Ovary (tissue), 3 donors: ENCODE data around the gene ODAPH.

Source experiments
- POLR2A ChIP-seq: fragments of 450-650 bp; IDR thresholded peaks from one replicate; pipeline ENCODE4 v1.6.1; 2017; ENCODE audit warnings: antibody characterized with exemption, mild to moderate bottlenecking, moderate library complexity
- TF ChIP-seq, protein P1 (sequence below), 3 donors: fragments of 450-650 bp in 2 of 3; fragments of 200-600 bp in 1 of 3; IDR thresholded peaks; one replicate each; pipeline versions ENCODE4 v1.5.1 to v1.8.0; 2016 to 2022; ENCODE audit warnings: antibody characterized with exemption in 3 of 3, mild to moderate bottlenecking in 1 of 3
- donor health status: DM: no; HTN: no; CAD: no.

DNA sequence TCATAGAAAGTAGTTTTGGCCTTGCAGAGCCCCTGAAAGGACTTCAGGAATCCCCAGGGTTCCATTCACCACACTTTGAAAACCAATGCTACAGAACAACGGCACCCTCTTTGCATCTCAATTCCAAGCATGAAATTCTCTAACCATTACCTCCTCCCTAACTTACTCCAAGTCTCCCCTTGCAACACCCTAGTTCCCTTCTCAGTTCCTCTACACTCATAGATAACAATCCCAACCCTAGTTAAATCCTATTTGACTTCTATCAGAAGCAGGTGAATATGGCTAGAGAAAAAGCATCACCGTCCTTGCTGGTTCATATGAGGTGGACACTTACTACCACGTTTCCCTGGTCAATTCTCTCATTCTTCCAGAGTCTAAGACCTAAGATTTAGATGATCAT is 44.0 kb upstream of the ODAPH start:
- TF ChIP-seq, protein P1, sequence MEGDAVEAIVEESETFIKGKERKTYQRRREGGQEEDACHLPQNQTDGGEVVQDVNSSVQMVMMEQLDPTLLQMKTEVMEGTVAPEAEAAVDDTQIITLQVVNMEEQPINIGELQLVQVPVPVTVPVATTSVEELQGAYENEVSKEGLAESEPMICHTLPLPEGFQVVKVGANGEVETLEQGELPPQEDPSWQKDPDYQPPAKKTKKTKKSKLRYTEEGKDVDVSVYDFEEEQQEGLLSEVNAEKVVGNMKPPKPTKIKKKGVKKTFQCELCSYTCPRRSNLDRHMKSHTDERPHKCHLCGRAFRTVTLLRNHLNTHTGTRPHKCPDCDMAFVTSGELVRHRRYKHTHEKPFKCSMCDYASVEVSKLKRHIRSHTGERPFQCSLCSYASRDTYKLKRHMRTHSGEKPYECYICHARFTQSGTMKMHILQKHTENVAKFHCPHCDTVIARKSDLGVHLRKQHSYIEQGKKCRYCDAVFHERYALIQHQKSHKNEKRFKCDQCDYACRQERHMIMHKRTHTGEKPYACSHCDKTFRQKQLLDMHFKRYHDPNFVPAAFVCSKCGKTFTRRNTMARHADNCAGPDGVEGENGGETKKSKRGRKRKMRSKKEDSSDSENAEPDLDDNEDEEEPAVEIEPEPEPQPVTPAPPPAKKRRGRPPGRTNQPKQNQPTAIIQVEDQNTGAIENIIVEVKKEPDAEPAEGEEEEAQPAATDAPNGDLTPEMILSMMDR (IDR thresholded peaks at IDR 0.05): no peak
- TF ChIP-seq POLR2A: no peak
